Right lobe of liver (tissue), 4 donors: ENCODE measurements around the gene SLCO2A1.

Experiments
- POLR2A ChIP-seq: fragments of 450-650 bp; IDR thresholded peaks from one replicate; pipeline ENCODE4 v1.6.1; 2017; ENCODE audit warnings: antibody characterized with exemption, mild to moderate bottlenecking
- TF ChIP-seq, protein P1 (sequence below), 4 donors: fragments of 200-600 bp in 3 of 4; fragments of 450-650 bp in 1 of 4; IDR thresholded peaks; one replicate each; pipeline versions ENCODE4 v1.5.1 to v1.8.0; 2016 to 2022; ENCODE audit warnings: antibody characterized with exemption in 4 of 4, mild to moderate bottlenecking in 2 of 4
- donor health status: DM: no; HTN: no; CAD: no.
- donor health status: DM: no; HTN: no; CAD: no.
- donor health status: DM: no; HTN: yes; CAD: no.

GRCh38 chr3:134034005-134034785 is 4.5 kb upstream of the SLCO2A1 start:
- TF ChIP-seq, protein P1, sequence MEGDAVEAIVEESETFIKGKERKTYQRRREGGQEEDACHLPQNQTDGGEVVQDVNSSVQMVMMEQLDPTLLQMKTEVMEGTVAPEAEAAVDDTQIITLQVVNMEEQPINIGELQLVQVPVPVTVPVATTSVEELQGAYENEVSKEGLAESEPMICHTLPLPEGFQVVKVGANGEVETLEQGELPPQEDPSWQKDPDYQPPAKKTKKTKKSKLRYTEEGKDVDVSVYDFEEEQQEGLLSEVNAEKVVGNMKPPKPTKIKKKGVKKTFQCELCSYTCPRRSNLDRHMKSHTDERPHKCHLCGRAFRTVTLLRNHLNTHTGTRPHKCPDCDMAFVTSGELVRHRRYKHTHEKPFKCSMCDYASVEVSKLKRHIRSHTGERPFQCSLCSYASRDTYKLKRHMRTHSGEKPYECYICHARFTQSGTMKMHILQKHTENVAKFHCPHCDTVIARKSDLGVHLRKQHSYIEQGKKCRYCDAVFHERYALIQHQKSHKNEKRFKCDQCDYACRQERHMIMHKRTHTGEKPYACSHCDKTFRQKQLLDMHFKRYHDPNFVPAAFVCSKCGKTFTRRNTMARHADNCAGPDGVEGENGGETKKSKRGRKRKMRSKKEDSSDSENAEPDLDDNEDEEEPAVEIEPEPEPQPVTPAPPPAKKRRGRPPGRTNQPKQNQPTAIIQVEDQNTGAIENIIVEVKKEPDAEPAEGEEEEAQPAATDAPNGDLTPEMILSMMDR (IDR thresholded peaks at IDR 0.05), result no peak
- TF ChIP-seq POLR2A, result no peak
